ENCODE measurements around the gene ERF.

The ERF gene

GRCh38 chr19:42217520-42218437 lies 37.1 kb downstream of the ERF start, which contains the start of gene DEDD2:
Gene DEDD2, minus strand, starts transcription at chr19:42217677. Its CDS starts 670 bp downstream, at chr19:42217007.
- Histone ChIP-seq H3K4me1 (ENCODE audit: control extremely low read depth in 1 of 4, control insufficient read depth in 4 of 4, insufficient read depth in 4 of 4, low read length in 3 of 4) (peaks cover 7 to 52% (median 41%) of the 10 kb centered on the region in 4 experiments), H3K4me3 (ENCODE audit: control insufficient read depth in 1 of 7, extremely low read depth in 1 of 7, insufficient read depth in 4 of 7, low read depth in 2 of 7, low read length in 6 of 7) (peak within 1 kb of the TSS; percentile 76 to 97 (median 91)), H3K9me3 (ENCODE audit: control extremely low read depth in 1 of 5, control insufficient read depth in 4 of 5, insufficient read depth in 2 of 5, low read depth in 1 of 5, low read length in 4 of 5) (no peaks in the 10 kb centered on the region), H3K27me3 (replicated peaks in 2 of 5; ENCODE audit: control insufficient read depth in 4 of 5, insufficient read depth in 5 of 5, low read length in 4 of 5) (no peaks in the 10 kb centered on the region), H3K36me3 (ENCODE audit: control insufficient read depth in 4 of 4, insufficient read depth in 4 of 4, low read length in 3 of 4) (peaks cover 2 to 24% (median 17%) of the 10 kb centered on the region in 4 experiments), H3K27ac (ENCODE audit: insufficient read depth in 1 of 2, low read depth in 1 of 2, low read length in 2 of 2, poor library complexity in 1 of 2, severe bottlenecking in 2 of 2) (peak within 1 kb of the TSS; percentile 88 to 95)
- ChIA-PET CTCF (interaction anchor here (0.7 to 2.2 kb wide), 5 partner anchors 10 to 34 kb away, joined by 3 to 6 read pairs (median 3); no protein-coding TSS in a partner anchor), POLR2A (interaction anchor here (0.6 to 1.5 kb wide), 3 partner anchors 10 to 26 kb away, joined by 3 read pairs; no protein-coding TSS in a partner anchor)
- DNase-seq: peak; percentile 99 to 100 (median 99)
- WGBS (ENCODE audit: insufficient coverage): 20% methylated on average over 50 of the region's 57 CpGs

DNA sequence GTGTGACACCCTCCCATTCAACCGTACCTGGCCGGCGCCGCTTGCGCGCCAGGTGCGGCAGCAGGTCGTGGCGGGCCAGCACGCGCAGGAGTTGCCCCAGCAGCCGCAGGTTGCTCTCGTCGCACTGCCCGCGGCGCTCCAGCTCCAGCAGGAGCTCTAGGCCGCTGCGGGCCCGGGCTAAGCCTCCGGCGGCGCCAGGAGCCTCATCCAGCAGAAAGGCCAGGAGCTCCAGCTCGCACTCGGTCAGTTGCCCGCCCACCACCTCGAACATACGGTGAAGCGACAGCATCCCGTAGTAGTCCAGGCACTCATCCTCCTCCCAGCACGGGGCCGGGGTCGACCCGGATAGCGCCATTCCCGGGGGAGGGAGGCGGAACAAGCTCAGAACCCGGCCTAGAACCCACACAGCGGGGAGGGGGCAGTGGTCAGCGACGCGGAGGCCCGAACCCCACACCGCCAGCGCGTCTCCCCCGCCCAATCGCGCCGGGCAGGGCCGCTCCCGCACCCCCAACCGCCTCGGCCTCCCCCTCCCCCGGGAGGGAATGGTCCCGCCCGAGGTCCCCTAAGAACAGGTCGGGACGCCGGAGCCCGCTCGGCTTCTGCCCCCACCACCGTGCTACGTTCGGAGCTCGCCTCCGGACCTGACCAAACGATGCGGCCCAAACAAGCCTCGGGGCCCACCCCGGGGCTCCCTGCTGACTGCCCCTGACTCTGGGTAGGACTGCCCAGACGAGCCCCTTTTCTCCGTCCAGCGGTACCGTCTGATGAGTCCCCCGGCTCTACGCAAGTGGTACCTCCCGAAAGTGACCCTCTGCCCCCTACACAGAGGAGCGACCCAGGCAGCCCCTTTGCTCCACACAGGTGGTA lies 38.0 kb downstream of the ERF start:
- Histone ChIP-seq H3K27me3 (replicated peaks in 2 of 5; ENCODE audit: control insufficient read depth in 4 of 5, insufficient read depth in 5 of 5, low read length in 4 of 5) (no peaks in the 10 kb centered on the region), H3K36me3 (ENCODE audit: control insufficient read depth in 4 of 4, insufficient read depth in 4 of 4, low read length in 3 of 4) (peaks cover 6 to 30% (median 20%) of the 10 kb centered on the region in 4 experiments), H3K9me3 (ENCODE audit: control extremely low read depth in 1 of 5, control insufficient read depth in 4 of 5, insufficient read depth in 2 of 5, low read depth in 1 of 5, low read length in 4 of 5) (no peaks in the 10 kb centered on the region), H3K4me1 (ENCODE audit: control extremely low read depth in 1 of 4, control insufficient read depth in 4 of 4, insufficient read depth in 4 of 4, low read length in 3 of 4) (peaks cover 7 to 52% (median 41%) of the 10 kb centered on the region in 4 experiments), H3K27ac (ENCODE audit: insufficient read depth in 1 of 2, low read depth in 1 of 2, low read length in 2 of 2, poor library complexity in 1 of 2, severe bottlenecking in 2 of 2) (peak overlapping the region; percentile 88 to 95), H3K4me3 (ENCODE audit: control insufficient read depth in 1 of 7, extremely low read depth in 1 of 7, insufficient read depth in 4 of 7, low read depth in 2 of 7, low read length in 6 of 7) (peak overlapping the region; percentile 76 to 97 (median 91))
- DNase-seq: peak in 2 of 3 donors; percentile 48 to 54
- ChIA-PET POLR2A (interaction anchor here (1.4 to 1.5 kb wide), 2 partner anchors 9 to 18 kb away, joined by 3 read pairs; no protein-coding TSS in a partner anchor), CTCF (interaction anchor here (0.7 to 2.7 kb wide), 4 partner anchors 9 to 34 kb away, joined by 3 to 12 read pairs (median 4); no protein-coding TSS in a partner anchor)
- WGBS (ENCODE audit: insufficient coverage): under 1% methylated on average over 53 of the region's 79 CpGs

DNA sequence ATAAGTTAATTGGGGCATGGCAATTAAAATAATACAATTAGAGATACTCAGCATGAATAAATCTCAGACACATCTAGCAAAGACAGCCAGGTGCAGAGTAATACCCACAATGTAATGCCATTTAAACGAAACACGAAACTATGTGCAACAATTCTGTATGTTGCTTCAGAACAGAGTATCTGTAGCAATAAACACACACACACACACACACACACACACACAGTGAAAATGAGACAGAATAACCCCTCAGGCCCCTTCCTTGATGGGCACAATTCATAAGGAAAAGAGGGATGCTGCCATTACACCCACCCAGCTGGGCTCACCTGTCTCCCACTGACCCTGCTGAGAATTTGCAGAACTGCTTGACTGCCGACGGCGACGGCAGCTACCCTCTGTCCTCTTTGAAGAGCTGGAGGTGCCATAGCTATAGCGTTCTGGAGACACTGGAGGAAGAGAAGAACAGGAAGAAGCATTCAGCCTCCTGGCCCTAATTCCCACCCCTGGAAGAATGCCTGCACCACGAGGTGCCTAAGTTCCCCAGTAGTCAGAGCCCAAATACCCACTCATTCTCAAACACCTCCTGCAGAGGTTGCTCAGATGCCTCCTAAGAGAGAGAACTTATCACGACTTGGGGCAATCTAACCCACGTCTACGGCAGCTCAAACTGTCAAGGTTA lies 40.0 kb downstream of the ERF start:
- Histone ChIP-seq H3K4me1 (ENCODE audit: control extremely low read depth in 1 of 4, control insufficient read depth in 4 of 4, insufficient read depth in 4 of 4, low read length in 3 of 4) (peaks cover 4 to 39% (median 32%) of the 10 kb centered on the region in 4 experiments), H3K9me3 (ENCODE audit: control extremely low read depth in 1 of 5, control insufficient read depth in 4 of 5, insufficient read depth in 2 of 5, low read depth in 1 of 5, low read length in 4 of 5) (no peaks in the 10 kb centered on the region), H3K36me3 (ENCODE audit: control insufficient read depth in 4 of 4, insufficient read depth in 4 of 4, low read length in 3 of 4) (peaks cover 6 to 46% (median 21%) of the 10 kb centered on the region in 4 experiments), H3K27ac (ENCODE audit: insufficient read depth in 1 of 2, low read depth in 1 of 2, low read length in 2 of 2, poor library complexity in 1 of 2, severe bottlenecking in 2 of 2) (no peak overlapping the region), H3K4me3 (ENCODE audit: control insufficient read depth in 1 of 7, extremely low read depth in 1 of 7, insufficient read depth in 4 of 7, low read depth in 2 of 7, low read length in 6 of 7) (peak overlapping the region in 1 of 7 experiments; percentile 8), H3K27me3 (replicated peaks in 2 of 5; ENCODE audit: control insufficient read depth in 4 of 5, insufficient read depth in 5 of 5, low read length in 4 of 5) (no peaks in the 10 kb centered on the region)
- ChIA-PET POLR2A (interaction anchor here (0.9 kb wide), 1 partner anchor 27 kb away, joined by 3 read pairs; no protein-coding TSS in a partner anchor), CTCF (interaction anchor here (1.0 to 2.7 kb wide), 2 partner anchors 16 to 20 kb away, joined by 5 to 12 read pairs; no protein-coding TSS in a partner anchor)
- WGBS (ENCODE audit: insufficient coverage): 77% methylated on average over 6 of the region's 11 CpGs
- DNase-seq: no peak

GRCh38 chr19:42212886-42213285 lies 42.0 kb downstream of the ERF start:
- H3K27me3 ChIP-seq (replicated peaks in 2 of 5; ENCODE audit: control insufficient read depth in 4 of 5, insufficient read depth in 5 of 5, low read length in 4 of 5): no peaks in the 10 kb centered on the region
- H3K27ac ChIP-seq (ENCODE audit: insufficient read depth in 1 of 2, low read depth in 1 of 2, low read length in 2 of 2, poor library complexity in 1 of 2, severe bottlenecking in 2 of 2): no peak overlapping the region
- peaks cover 7 to 66% (median 35%) of the 10 kb centered on the region in 4 experiments for H3K36me3 ChIP-seq (ENCODE audit: control insufficient read depth in 4 of 4, insufficient read depth in 4 of 4, low read length in 3 of 4)
- peaks cover 4 to 26% (median 21%) of the 10 kb centered on the region in 4 experiments for H3K4me1 ChIP-seq (ENCODE audit: control extremely low read depth in 1 of 4, control insufficient read depth in 4 of 4, insufficient read depth in 4 of 4, low read length in 3 of 4)
- no peak overlapping the region for H3K4me3 ChIP-seq (ENCODE audit: control insufficient read depth in 1 of 7, extremely low read depth in 1 of 7, insufficient read depth in 4 of 7, low read depth in 2 of 7, low read length in 6 of 7)
- H3K9me3 ChIP-seq (ENCODE audit: control extremely low read depth in 1 of 5, control insufficient read depth in 4 of 5, insufficient read depth in 2 of 5, low read depth in 1 of 5, low read length in 4 of 5): no peaks in the 10 kb centered on the region
- WGBS (ENCODE audit: insufficient coverage): 83% methylated on average over 1 of the region's 1 CpG
- DNase-seq: no peak
- ChIA-PET POLR2A (no interaction called here), CTCF (no interaction called here)

DNA sequence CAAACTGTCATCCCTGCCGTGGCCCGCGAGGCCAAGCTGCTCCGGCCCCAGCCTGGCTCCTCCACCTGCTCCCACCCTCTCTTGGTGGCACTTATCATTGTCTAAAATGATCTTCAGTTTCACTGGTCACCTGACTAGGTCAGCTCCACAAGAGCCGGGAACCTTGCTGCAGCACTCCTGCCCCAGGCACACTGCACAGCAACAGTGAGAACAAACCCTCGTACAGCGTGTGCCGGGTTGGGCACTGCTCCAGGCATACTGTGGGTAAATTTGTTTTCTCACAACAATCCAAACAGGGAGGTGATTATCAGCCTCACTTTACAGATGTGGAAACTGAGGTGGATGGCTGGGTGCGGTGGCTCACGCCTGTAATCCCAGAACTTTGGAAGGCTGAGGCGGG lies 46.3 kb downstream of the ERF start:
- Histone ChIP-seq H3K27ac (ENCODE audit: insufficient read depth in 1 of 2, low read depth in 1 of 2, low read length in 2 of 2, poor library complexity in 1 of 2, severe bottlenecking in 2 of 2) (no peak overlapping the region), H3K4me1 (ENCODE audit: control extremely low read depth in 1 of 4, control insufficient read depth in 4 of 4, insufficient read depth in 4 of 4, low read length in 3 of 4) (peaks cover 0 to 7% (median 3%) of the 10 kb centered on the region in 4 experiments), H3K4me3 (ENCODE audit: control insufficient read depth in 1 of 7, extremely low read depth in 1 of 7, insufficient read depth in 4 of 7, low read depth in 2 of 7, low read length in 6 of 7) (no peak overlapping the region), H3K9me3 (ENCODE audit: control extremely low read depth in 1 of 5, control insufficient read depth in 4 of 5, insufficient read depth in 2 of 5, low read depth in 1 of 5, low read length in 4 of 5) (no peaks in the 10 kb centered on the region), H3K27me3 (replicated peaks in 2 of 5; ENCODE audit: control insufficient read depth in 4 of 5, insufficient read depth in 5 of 5, low read length in 4 of 5) (no peaks in the 10 kb centered on the region), H3K36me3 (ENCODE audit: control insufficient read depth in 4 of 4, insufficient read depth in 4 of 4, low read length in 3 of 4) (peaks cover 9 to 88% (median 49%) of the 10 kb centered on the region in 4 experiments)
- WGBS (ENCODE audit: insufficient coverage): 93% methylated on average over 6 of the region's 11 CpGs
- DNase-seq: no peak
- POLR2A ChIA-PET: no interaction called here
- CTCF ChIA-PET: interaction anchor here (1.4 kb wide), 1 partner anchor 9 kb away, joined by 6 read pairs; no protein-coding TSS in a partner anchor

DNA sequence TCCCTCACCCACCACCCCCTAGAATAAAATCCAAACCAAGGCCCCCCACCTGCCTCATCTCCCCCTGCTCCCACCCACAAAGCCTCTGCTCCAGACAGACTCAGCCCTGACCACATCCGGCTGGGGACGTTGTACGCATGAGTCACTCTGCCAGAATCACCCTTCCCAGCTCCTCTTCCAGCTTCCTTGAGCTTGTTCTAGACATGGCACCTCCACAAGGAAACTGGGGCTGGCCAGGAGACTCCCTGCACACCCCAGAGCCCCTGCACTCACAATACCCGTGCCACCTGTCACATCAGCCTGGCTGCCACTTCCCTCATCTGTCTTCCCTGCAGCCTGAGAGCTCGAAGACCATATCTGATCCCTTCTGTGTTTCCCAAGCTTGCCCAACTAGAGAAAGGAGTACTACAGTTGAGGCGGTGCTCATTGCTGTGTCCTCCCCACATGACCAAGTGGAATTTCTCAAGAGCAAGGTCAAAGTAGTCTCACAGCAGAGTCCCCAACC lies 47.1 kb downstream of the ERF start:
- ChIA-PET CTCF (interaction anchor here (0.7 to 1.4 kb wide), 2 partner anchors 9 kb away, joined by 6 read pairs; partner anchors contain the start of gene DEDD2), POLR2A (interaction anchor here (0.7 kb wide), 1 partner anchor 10 kb away, joined by 3 read pairs; the partner anchor contains the start of gene DEDD2)
- WGBS (ENCODE audit: insufficient coverage): 82% methylated on average over 6 of the region's 6 CpGs
- Histone ChIP-seq H3K27me3 (replicated peaks in 2 of 5; ENCODE audit: control insufficient read depth in 4 of 5, insufficient read depth in 5 of 5, low read length in 4 of 5) (no peaks in the 10 kb centered on the region), H3K27ac (ENCODE audit: insufficient read depth in 1 of 2, low read depth in 1 of 2, low read length in 2 of 2, poor library complexity in 1 of 2, severe bottlenecking in 2 of 2) (peak overlapping the region in 1 of 2 experiments; percentile 23), H3K4me1 (ENCODE audit: control extremely low read depth in 1 of 4, control insufficient read depth in 4 of 4, insufficient read depth in 4 of 4, low read length in 3 of 4) (peaks cover 2 to 15% (median 7%) of the 10 kb centered on the region in 4 experiments), H3K9me3 (ENCODE audit: control extremely low read depth in 1 of 5, control insufficient read depth in 4 of 5, insufficient read depth in 2 of 5, low read depth in 1 of 5, low read length in 4 of 5) (no peaks in the 10 kb centered on the region), H3K36me3 (ENCODE audit: control insufficient read depth in 4 of 4, insufficient read depth in 4 of 4, low read length in 3 of 4) (peaks cover 9 to 88% (median 48%) of the 10 kb centered on the region in 4 experiments), H3K4me3 (ENCODE audit: control insufficient read depth in 1 of 7, extremely low read depth in 1 of 7, insufficient read depth in 4 of 7, low read depth in 2 of 7, low read length in 6 of 7) (no peak overlapping the region)
- DNase-seq: no peak
